CD4-positive, alpha-beta T cell (primary cell): ENCODE data around the gene C16orf46. TPM values are rescaled to one million over a fixed set of nuclear protein-coding genes. Genes with fewer than 3 reads are reported as not detected.
A peak's percentile ranks its signal among the peaks of the same experiment; 100 is the strongest.

Source experiments
- ATAC-seq: fragments of 200-7000 bp; cut with Tn5 transposase; one replicate; pipeline ENCODE4 v1.10.0; 2022; ENCODE audit warnings: mild to moderate bottlenecking; ENCODE audit not compliant: poor library complexity
- CTCF ChIA-PET: fragments of 350-600 bp; sonication (Branson Sonifier 250); formaldehyde crosslinking; loops from one replicate; lab custom pipeline; 2021; ENCODE audit warnings: antibody characterized with exemption, inconsistent platforms; lab: Charles Lee
- POLR2A ChIA-PET: fragments of 350-600 bp; sonication (Branson Sonifier 250); formaldehyde crosslinking; loops from one replicate; lab custom pipeline; 2021; ENCODE audit warnings: antibody characterized with exemption, inconsistent platforms; lab: Charles Lee
- DNase-seq, 14 experiments: peaks; one replicate each; pipeline ENCODE4 v3.0.0-alpha.2; 2013 to 2020; ENCODE audit warnings: mixed read lengths in 2 of 14
- H3K27ac ChIP-seq, 2 donors: one replicate each; pipeline versions ENCODE4 v1.5.1 to v1.7.0; 2013; ENCODE audit warnings: low read length in 2 of 2, low read depth in 1 of 2, mild to moderate bottlenecking in 1 of 2
- H3K27me3 ChIP-seq, 2 experiments: 1 replicate in 1 of 2; 2 replicates in 1 of 2; pipeline versions ENCODE4 v1.6.1 to v1.7.0; 2013; ENCODE audit warnings: low read length in 2 of 2, control low read depth in 1 of 2, mild to moderate bottlenecking in 1 of 2, moderate library complexity in 1 of 2; ENCODE audit not compliant: insufficient read depth in 2 of 2, control insufficient read depth in 1 of 2
- H3K36me3 ChIP-seq: one replicate; pipeline ENCODE4 v1.6.1; 2013; ENCODE audit warnings: low read length, control low read depth; ENCODE audit not compliant: insufficient read depth
- H3K4me1 ChIP-seq: one replicate; pipeline ENCODE4 v1.6.1; 2013; ENCODE audit warnings: low read length, control low read depth; ENCODE audit not compliant: insufficient read depth
- H3K4me3 ChIP-seq: one replicate; pipeline ENCODE4 v1.5.1; 2013; ENCODE audit warnings: mild to moderate bottlenecking, low read length, moderate library complexity
- H3K9me3 ChIP-seq, 2 experiments: 1 replicate in 1 of 2; 2 replicates in 1 of 2; pipeline versions ENCODE4 v1.6.1 to v1.7.0; 2013; ENCODE audit warnings: low read length in 2 of 2, mild to moderate bottlenecking in 2 of 2, control low read depth in 1 of 2, moderate library complexity in 1 of 2; ENCODE audit not compliant: control insufficient read depth in 1 of 2, insufficient read depth in 1 of 2
- H3K27ac Mint-ChIP-seq: one replicate; pipeline ENCODE4 v1.8.0; 2020; ENCODE audit warnings: mixed read lengths
- H3K27me3 Mint-ChIP-seq: one replicate; pipeline ENCODE4 v1.8.0; 2021; ENCODE audit warnings: mixed read lengths
- H3K36me3 Mint-ChIP-seq: one replicate; pipeline ENCODE4 v1.8.0; 2021; ENCODE audit warnings: low read depth, mixed read lengths
- H3K4me1 Mint-ChIP-seq: one replicate; pipeline ENCODE4 v1.8.0; 2021; ENCODE audit warnings: low read depth, mixed read lengths
- H3K4me3 Mint-ChIP-seq: one replicate; pipeline ENCODE4 v1.8.0; 2020; ENCODE audit warnings: mild to moderate bottlenecking, mixed read lengths
- H3K9me3 Mint-ChIP-seq: one replicate; pipeline ENCODE4 v1.8.0; 2020; ENCODE audit warnings: mixed read lengths
- CTCF ChIP-seq: fragments of 200-600 bp; IDR thresholded peaks from one replicate; pipeline ENCODE4 v1.8.0; 2022; ENCODE audit warnings: antibody characterized with exemption, mild to moderate bottlenecking
- intact Hi-C, 2 experiments: fragments of 100-400 bp; cut with DNase I in 1 of 2; cut with micrococcal nuclease in 1 of 2; formaldehyde crosslinking; loops; one replicate each; pipeline versions ENCODE4 v1.15.1 to v1.9.0; 2023 to 2025; cut with DNase I, micrococcal nuclease
- total RNA-seq, 174 experiments: library from RNA in 2 of 174; stranded (reverse) in 2 of 174; gene quantifications; one replicate each; pipeline ENCODE4 v1.2.3 and lab custom pipeline; 2021 to 2026

The C16orf46 gene
- total RNA-seq, 2 experiments from 2014 or later, result 0.55 TPM; not detected in 1

- ChIA-PET CTCF (no interaction called here), POLR2A (no interaction called here)
- Mint-ChIP-seq H3K4me3 (peak overlapping the region; percentile 54), H3K36me3 (no peaks in the 10 kb centered on the region), H3K9me3 (no peaks in the 10 kb centered on the region), H3K27ac (no peak overlapping the region), H3K4me1 (no peaks in the 10 kb centered on the region), H3K27me3 (no peaks in the 10 kb centered on the region)
- H3K27me3 ChIP-seq, result no peaks in the 10 kb centered on the region
- peaks cover 15% of the 10 kb centered on the region for H3K4me1 ChIP-seq
- ATAC-seq (no peak), DNase-seq (no peak)
- TF ChIP-seq CTCF, result no peak
- H3K27ac ChIP-seq, result no peak overlapping the region
- H3K36me3 ChIP-seq, result no peaks in the 10 kb centered on the region
- no peaks in the 10 kb centered on the region for H3K9me3 ChIP-seq
- H3K4me3 ChIP-seq, result no peak overlapping the region
- intact Hi-C loops, result no loop called here
These were observed 3.2 kb upstream of the C16orf46 start for GRCh38 chr16:81080233-81080632.

GRCh38 chr16:81076566-81077075 lies 417 bp downstream of the C16orf46 start:
- Histone ChIP-seq H3K4me1 (peaks cover 15% of the 10 kb centered on the region), H3K27ac (peak overlapping the region; percentile 95 to 97), H3K27me3 (no peaks in the 10 kb centered on the region), H3K4me3 (peak overlapping the region; percentile 90), H3K9me3 (no peaks in the 10 kb centered on the region), H3K36me3 (no peaks in the 10 kb centered on the region)
- H3K36me3 Mint-ChIP-seq, result no peaks in the 10 kb centered on the region
- no peaks in the 10 kb centered on the region for H3K4me1 Mint-ChIP-seq
- intact Hi-C loops, result loop anchor here (1.0 to 10.0 kb wide), 8 partner anchors 15 to 1576 kb away; partner anchors contain the start of genes CENPN (in 2 of the 2), GCSH (in 2 of the 2), ATMIN (in 1 of the 2) and CMC2 (in 1 of the 2)
- no peak overlapping the region for H3K4me3 Mint-ChIP-seq
- CTCF ChIA-PET, result interaction anchor here (1.0 to 4.2 kb wide), 2 partner anchors 18 to 41 kb away, joined by 3 to 34 read pairs; partner anchors contain the start of gene ATMIN
- ATAC-seq (peak; percentile 86), DNase-seq (peak; percentile 87 to 97 (median 93))
- no peak for TF ChIP-seq CTCF
- no peaks in the 10 kb centered on the region for H3K9me3 Mint-ChIP-seq
- H3K27me3 Mint-ChIP-seq, result no peaks in the 10 kb centered on the region
- POLR2A ChIA-PET, result interaction anchor here (0.7 to 3.8 kb wide), 9 partner anchors 11 to 1093 kb away, joined by 3 to 51 read pairs (median 4); partner anchors contain the start of genes ATMIN, CENPN, CMC2 and GAN
- no peak overlapping the region for H3K27ac Mint-ChIP-seq

DNA sequence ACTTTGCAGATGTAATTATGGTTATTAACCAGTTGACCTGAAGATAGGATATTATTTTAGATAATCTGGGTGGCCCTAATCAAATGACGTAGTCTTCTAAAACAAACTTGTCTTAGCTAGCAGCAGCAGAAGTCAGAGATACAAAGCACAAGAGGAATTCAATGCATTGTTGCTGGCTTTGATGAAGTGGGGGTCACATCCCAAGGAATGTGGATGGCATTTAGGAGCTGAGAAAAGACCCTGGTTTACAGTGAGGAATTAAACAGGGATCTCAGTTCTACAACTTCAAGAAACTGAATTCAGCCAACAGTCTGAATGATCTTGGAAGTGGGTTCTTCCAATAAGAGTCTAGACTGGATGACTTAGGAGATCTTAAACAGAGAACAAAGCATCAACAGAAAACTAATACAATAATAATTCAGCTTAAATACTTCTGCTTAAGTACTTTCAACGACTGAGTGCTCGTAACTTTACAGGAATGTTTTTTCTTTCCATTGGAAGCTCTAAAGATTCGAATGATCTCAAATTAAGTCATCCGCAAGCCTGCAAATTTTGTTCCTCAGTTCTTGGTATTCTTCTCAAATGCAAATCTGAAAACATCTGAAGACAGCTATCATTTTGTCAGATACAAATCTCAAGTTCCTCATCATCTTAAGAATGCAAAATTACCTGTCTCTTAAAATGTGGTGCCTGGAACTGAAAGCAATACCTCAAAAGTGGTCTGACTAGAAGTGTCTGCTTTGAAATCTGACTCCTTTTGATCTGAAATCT lies 3.3 kb downstream of the C16orf46 start:
- H3K27me3 Mint-ChIP-seq, result no peaks in the 10 kb centered on the region
- POLR2A ChIA-PET, result interaction anchor here (0.7 kb wide), 1 partner anchor 38 kb away, joined by 3 read pairs; the partner anchor contains the start of gene ATMIN

More for the DNA sequence above, 3.3 kb downstream of the C16orf46 start:
- intact Hi-C loops, result loop anchor here in 1 of 2 experiments (2.0 to 10.0 kb wide), 2 partner anchors 37 to 371 kb away; partner anchors contain the start of gene CMIP
- no peak overlapping the region for H3K4me3 ChIP-seq
- H3K4me3 Mint-ChIP-seq, result no peak overlapping the region
- DNase-seq (no peak), ATAC-seq (no peak)
- H3K36me3 Mint-ChIP-seq, result no peaks in the 10 kb centered on the region
- no peaks in the 10 kb centered on the region for H3K27me3 ChIP-seq
- peaks cover 15% of the 10 kb centered on the region for H3K4me1 ChIP-seq
- no peaks in the 10 kb centered on the region for H3K9me3 ChIP-seq
- H3K36me3 ChIP-seq, result no peaks in the 10 kb centered on the region
- H3K27ac ChIP-seq, result no peak overlapping the region
- no peak for TF ChIP-seq CTCF
- H3K9me3 Mint-ChIP-seq, result no peaks in the 10 kb centered on the region
- no peak overlapping the region for H3K27ac Mint-ChIP-seq
- CTCF ChIA-PET, result interaction anchor here (2.7 kb wide), 1 partner anchor 38 kb away, joined by 13 read pairs; the partner anchor contains the start of gene ATMIN
- H3K4me1 Mint-ChIP-seq, result no peaks in the 10 kb centered on the region
